KG1 (cell line): ENCODE data around the gene NLGN1.

Source experiments
- DNase-seq: peaks from one replicate; lab custom pipeline; 2025; lab: John Stamatoyannopoulos, UW

The NLGN1 gene

DNA sequence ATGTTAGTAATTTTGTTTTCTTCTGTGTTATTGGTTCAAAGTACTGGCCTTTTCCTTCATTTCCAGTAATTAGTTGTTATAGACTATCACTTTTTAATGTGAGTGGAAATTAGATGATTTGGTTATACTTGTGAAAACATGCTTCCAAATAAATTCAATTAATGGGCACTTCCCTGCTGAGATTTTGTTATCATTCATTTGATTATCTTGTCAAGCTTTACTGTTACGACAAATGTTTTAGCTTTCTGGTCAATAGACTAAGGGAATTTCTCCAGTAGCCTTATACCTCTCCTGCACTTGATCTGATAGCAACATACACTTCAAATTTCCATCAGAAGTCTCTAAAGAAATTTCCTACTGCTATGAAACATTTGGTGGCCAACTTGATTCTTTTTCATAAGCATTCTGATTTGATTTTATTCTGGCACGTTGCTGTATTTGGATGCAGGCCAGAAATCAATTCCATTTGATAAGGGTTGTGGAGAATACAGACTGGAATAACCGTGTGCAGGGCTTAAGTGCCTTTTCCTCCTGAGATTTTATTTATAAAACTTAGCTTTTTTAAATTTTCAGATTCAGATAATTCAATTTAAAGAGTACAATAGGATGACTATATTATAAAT is 887.8 kb downstream of the NLGN1 start:
- no peak for DNase-seq

- DNase-seq, result no peak
These were observed 890.2 kb downstream of the NLGN1 start for GRCh38 chr3:174287705-174288104.

DNA sequence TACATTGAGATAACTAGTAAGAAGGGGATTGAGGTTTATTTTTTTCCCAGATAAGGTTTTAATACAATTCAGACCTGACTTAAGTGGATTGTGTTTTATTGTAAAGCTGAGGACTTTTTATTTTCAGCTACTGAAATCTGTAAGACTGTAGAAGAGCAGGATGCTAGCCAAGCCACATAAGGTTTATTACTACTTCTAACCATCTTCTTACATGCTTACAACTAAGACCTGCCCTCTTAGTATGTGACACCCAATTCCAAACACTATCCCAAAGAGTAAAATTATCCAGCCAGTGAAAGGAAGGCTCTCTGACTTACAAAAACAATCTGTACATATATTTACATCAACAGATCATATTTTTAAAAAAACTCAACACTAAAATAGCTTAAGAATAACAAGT is 897.1 kb downstream of the NLGN1 start:
- no peak for DNase-seq

DNA sequence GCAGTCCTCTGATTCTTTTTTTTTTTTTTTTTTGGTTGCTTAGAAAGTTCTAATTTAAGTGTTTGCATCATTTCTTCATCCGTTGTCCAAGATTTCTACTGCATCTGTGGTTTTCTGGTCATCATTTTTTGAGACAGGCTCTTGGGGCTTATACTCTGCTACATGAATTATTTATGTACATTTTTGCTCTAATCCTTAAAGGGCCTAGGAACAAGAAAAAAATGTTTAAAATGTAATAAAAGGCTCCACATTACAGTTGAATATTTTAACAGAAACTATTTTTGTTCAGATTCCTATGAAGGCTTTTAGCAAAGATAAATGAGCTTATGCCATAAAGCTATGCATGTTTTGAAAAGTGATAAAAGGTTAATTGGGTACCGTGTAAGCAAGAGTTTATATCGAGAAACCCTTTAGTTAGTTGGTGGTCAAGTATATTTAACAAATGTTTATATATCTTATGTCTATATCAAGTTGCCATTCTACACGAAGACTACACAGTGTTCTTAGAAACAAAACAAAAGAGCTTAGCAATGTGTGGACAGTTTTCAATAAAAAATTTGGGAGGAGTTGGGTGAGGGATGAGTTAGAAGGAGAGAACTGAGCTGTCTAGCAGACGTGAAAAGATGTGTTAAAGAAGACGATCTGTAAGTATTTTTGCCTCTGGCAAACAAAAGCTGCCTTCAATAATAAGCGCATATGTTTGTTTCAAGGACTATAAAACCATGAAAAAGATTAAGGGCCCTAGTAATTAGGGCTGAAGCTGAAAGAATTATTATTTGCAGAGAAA is 898.0 kb downstream of the NLGN1 start:
- no peak for DNase-seq

DNA sequence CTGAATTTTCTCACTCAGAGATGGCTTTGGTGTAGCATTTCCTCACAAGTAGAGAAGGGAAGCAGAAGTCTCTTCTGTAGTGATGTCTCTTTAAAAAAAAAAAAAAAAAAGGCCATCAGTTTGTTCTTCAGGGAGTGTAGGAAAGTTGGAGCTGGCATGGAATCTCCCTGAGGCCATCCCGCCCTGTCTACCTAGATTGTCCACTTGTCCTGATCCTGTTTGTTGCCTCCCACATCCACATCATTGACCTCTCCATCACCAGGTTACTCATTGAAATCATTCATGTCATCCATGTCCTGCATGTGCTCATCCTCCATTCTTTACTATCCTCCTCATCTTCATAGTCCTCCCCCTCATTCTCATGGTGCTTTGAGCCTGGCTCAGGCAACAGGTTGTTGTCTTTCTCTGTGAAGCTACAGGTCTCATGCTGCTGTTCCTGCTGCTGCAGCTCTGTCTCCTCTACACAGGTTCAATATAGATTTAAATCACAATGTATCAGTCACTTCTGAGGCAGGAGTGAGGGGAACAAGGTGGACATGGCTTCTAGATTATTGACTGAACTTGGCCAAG is 905.3 kb downstream of the NLGN1 start:
- DNase-seq, result no peak

DNA sequence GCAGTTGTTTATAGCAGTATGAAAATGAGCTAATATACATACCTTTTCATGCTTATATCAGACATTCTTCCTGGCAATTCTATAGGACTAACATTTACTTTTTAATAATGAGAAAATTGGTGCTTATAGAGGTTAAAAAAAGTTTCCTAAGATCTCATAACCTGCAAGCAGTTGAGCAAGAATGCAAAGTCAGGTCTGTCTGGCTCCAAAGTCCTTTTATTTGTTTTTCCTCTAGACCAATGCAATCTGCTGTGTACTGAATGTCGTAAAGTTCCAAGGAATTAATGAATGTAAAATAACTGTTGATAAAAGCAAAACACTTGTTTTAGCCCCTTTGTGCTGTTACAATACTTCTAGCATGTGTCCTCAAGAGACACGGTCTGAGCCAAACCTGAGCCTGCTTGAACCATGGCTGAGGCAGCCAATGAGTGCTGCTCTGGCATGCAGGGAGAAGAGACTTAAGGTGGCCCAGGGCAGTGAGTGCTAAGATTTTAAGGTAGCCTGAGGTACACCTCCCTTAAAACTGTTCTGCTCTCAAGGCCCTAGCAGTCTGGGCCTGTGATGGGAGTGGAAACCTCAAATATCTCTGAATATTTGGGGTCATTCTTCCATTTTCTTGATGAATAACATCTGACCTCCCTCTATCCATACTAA is 906.5 kb downstream of the NLGN1 start:
- no peak for DNase-seq

DNA sequence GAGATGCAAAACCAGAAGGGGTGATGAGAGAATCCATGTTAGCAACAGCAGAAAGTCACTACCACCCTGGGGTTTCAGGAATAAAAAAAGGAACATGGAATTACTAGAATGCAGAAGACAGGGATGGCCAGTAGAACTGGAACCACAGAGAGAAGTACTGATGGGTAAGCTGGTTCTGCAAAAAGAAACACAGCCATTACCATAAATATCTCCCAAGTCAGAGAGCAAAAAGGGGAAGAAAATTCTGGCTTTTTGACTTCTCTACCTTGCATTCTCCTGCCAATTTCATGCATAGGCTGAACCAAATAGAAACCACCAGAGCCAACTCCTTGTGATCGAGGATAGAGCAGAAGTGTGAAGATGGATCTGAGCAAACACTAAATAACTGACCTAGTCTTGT is 911.2 kb downstream of the NLGN1 start:
- no peak for DNase-seq

- DNase-seq, result no peak
These were observed 913.0 kb downstream of the NLGN1 start for GRCh38 chr3:174310475-174310983.

GRCh38 chr3:174315225-174315624 is 917.7 kb downstream of the NLGN1 start:
- DNase-seq, result no peak

- no peak for DNase-seq
These were observed 919.5 kb downstream of the NLGN1 start for GRCh38 chr3:174317005-174317404.

GRCh38 chr3:174318181-174318580 is 920.6 kb downstream of the NLGN1 start:
- DNase-seq, result no peak

DNA sequence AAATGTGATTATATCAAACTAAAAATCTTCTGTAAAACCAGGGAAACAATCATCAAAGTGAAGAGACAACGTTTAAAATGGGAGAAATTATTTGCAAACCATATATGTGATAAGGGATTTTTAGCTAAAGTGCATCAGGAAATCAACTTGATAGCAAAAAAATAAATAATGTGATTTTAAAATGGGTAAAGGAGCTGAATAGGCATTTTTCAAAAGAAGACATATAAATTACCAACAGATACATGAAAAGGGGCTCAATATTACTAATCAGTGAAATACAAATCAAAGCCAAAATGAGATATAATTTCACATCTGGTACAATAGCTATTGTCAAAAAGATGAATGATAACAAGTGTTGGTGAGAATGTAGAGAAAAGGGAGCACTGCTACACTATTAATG is 924.0 kb downstream of the NLGN1 start:
- DNase-seq, result no peak

GRCh38 chr3:174322789-174323188 is 925.2 kb downstream of the NLGN1 start:
- DNase-seq, result no peak

DNA sequence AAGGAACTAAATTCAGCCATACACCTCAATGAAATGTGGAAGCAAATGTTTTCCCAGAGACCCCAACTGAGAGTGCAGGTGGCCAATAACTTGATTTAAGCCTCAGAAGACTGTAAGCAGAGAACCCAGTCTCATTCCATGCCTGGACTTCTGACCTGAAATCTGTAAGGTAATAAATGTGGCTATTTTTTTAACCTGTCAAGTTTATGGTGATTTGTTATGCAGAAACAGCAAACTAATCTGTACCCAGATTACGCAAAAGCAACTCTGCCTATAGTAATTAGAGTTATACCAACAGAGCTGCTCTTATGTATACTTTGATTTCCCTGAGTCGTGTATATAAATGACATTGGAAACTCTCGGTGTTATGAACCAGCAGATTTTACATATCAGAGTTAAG is 927.6 kb downstream of the NLGN1 start:
- DNase-seq, result no peak

DNA sequence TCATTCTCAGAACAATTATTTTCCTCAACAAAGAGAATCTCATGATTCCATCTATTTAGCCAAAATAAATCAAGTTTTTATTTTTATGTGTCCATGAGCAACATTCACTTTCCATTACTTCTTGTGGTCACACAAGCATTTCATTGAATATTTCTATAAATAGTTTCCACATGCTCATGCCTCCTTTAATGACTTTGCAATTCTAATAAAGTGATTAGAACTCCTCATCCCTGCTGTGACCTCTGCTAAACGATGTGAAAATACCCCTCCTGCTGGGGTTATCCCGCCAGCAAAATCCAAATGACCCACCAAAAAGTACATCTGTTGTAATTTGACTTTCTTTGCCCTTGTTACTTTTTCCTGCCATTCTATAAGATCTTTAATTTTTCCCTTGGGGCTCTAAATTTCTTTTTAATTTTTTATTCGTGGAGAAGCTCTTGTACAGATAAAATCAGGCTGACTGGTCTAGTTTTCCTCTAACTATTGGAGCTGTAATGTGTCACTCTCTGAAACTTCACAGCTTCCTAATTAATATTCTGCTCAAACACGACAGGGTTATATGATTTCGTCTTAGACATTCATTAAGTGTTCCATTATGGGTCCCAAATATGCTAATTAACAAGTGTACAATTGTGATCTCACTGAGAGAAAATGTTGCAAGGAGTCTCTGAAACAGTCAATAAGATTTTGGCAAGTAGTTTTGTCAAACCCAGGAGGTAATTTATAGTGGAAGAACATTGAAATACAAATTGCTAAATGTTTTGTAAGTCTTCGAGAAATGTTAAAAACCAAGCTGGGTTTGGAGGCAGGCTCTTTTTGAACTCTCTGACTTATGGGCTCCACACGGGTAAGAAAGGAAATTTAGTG is 928.5 kb downstream of the NLGN1 start:
- DNase-seq, result no peak

- no peak for DNase-seq
These were observed 931.8 kb downstream of the NLGN1 start for GRCh38 chr3:174329321-174329720.

- no peak for DNase-seq
These were observed 932.8 kb downstream of the NLGN1 start for GRCh38 chr3:174330303-174330702.

GRCh38 chr3:174331095-174331800 is 933.7 kb downstream of the NLGN1 start:
- DNase-seq, result no peak

DNA sequence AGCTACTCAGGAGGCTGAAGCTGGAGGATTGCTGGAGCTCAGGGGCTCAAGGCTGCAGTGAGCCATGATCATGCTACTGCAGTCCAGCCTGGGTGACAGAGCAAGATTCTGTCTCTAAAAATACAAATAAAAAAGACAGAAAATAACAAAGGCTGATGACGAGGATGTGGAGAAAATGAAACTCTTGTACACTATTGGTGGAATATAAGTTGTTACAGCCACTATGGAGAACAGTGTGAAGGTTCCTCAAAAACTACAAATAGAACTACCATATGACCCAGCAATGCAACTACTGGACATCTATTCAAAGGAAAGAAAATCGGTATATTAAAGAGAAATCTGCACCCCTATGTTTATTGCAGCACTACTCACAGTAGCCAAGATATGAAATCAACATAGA is 934.8 kb downstream of the NLGN1 start:
- no peak for DNase-seq

DNA sequence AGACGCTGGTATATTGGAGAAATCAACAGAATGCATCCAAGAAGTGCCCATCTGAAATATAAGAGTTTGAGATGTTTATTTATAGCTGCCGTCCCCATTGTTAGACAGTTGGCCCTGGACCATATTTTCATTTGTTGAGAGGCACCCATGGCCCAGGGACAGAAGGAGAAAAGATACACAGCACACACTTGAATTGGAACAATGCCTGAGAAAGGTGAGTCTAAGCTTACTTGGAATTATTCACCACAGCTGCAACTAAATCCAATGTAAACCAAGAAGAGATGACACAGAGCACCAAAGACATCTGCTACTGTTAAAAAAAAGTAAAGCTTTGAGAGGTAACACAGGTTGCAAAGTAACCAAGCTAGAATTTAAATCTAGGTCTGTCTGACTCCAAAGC is 936.1 kb downstream of the NLGN1 start:
- DNase-seq, result no peak

DNA sequence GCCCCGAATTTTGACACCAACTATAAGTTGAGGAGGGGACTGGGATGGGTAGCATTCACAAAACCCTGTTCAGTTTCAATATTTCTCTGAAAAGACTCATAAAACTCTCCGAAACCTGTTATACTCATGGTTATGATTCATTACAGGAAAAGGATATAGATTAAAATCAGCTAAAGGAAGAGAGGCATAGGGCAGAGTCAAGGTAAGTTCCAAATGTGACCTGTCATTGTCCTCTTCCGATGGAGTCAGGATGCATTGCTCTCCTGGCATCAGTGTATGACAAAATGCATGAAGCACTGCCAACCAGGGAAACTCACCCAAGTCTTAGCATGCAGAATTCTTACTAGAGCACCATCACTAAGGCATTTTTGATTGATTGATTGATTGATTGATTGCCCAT is 936.6 kb downstream of the NLGN1 start:
- no peak for DNase-seq
